HEK293 (cell line): Measurements from ENCODE around the gene AURKAIP1.
"Not testable (repeated sequence)": the region's sequence is repeated elsewhere in the genome, so short reads cannot be mapped to it uniquely, and the experiment has no call there.

ENCODE experiments used
- CTCF ChIP-seq: fragments of 450-650 bp; formaldehyde crosslinking; IDR thresholded peaks from 2 replicates; pipeline ENCODE4 v1.5.1; 2016; ENCODE audit warnings: missing biosample characterization, missing genetic modification characterization
- SCRT1 ChIP-seq: fragments of 450-650 bp; formaldehyde crosslinking; IDR thresholded peaks from 2 replicates; pipeline ENCODE4 v1.5.1; 2016; ENCODE audit warnings: missing biosample characterization, missing genetic modification characterization, borderline replicate concordance
- ZNF133 ChIP-seq: fragments of 450-650 bp; formaldehyde crosslinking; IDR thresholded peaks from 2 replicates; pipeline ENCODE4 v1.5.1; 2016; ENCODE audit warnings: missing biosample characterization, missing genetic modification characterization
- ZNF175 ChIP-seq: fragments of 450-650 bp; formaldehyde crosslinking; IDR thresholded peaks from 2 replicates; pipeline ENCODE4 v1.5.1; 2016; ENCODE audit warnings: missing biosample characterization, missing genetic modification characterization
- ZNF629 ChIP-seq: fragments of 450-650 bp; formaldehyde crosslinking; IDR thresholded peaks from 2 replicates; pipeline ENCODE4 v1.5.1; 2017; ENCODE audit warnings: missing biosample characterization, missing genetic modification characterization

- TF ChIP-seq SCRT1: peak; percentile 34; the same call in 1 of the 2 replicates
- not testable (repeated sequence) for TF ChIP-seq CTCF (tag by site-specific recombination); ZNF133 (tag by site-specific recombination); ZNF175; ZNF629 (tag by site-specific recombination)
These were observed 27.9 kb upstream of the AURKAIP1 start for GRCh38 chr1:1402901-1403392.
